Endothelial cell of umbilical vein (primary cell): ENCODE measurements around the gene YTHDF1. TPM values are rescaled to one million over a fixed set of nuclear protein-coding genes. Genes with fewer than 3 reads are reported as not detected.

Experiments
- BruUV-seq: library from RNA; stranded (reverse); fragments of 400-500 nt; replicated peaks from 2 replicates; lab custom pipeline; 2021; lab: Mats Ljungman, UMichigan
- CTCF ChIA-PET: fragments of 300-600, 350-600 bp; sonication (Branson Sonifier 250); formaldehyde crosslinking; loops from one replicate; lab custom pipeline; 2021; ENCODE audit warnings: antibody characterized with exemption, inconsistent platforms; lab: Charles Lee
- POLR2A ChIA-PET: fragments of 300-600, 350-600 bp; sonication (Branson Sonifier 250); formaldehyde crosslinking; loops from one replicate; lab custom pipeline; 2021; ENCODE audit warnings: antibody characterized with exemption, inconsistent platforms; lab: Charles Lee
- DNase-seq: peaks from one replicate; pipeline ENCODE4 v3.0.0-alpha.2; 2011; ENCODE audit warnings: low read depth, low spot score
- FAIRE-seq: peaks from 2 replicates; lab custom pipeline; 2011; peaks lifted over from hg19 to GRCh38; lab: Jason Lieb, UNC
- H2AFZ ChIP-seq: 2 replicates; pipeline ENCODE4 v1.6.0; 2012; ENCODE audit warnings: low read depth, low read length, control low read depth, inconsistent platforms
- H3K27ac ChIP-seq: 2 replicates; pipeline ENCODE4 v1.5.1; 2011; ENCODE audit warnings: low read depth, mild to moderate bottlenecking, control low read depth, low read length, moderate library complexity; ENCODE audit not compliant: insufficient read depth
- H3K27me3 ChIP-seq, 2 experiments: 2 replicates each; pipeline versions ENCODE4 v1.6.0 to v1.6.1; 2011; ENCODE audit warnings: low read length in 2 of 2, mixed read lengths in 1 of 2; ENCODE audit not compliant: control insufficient read depth in 2 of 2, insufficient read depth in 2 of 2
- H3K36me3 ChIP-seq, 2 experiments: 2 replicates in 1 of 2; 3 replicates in 1 of 2; pipeline ENCODE4 v1.5.1; 2011; ENCODE audit warnings: low read length in 2 of 2, mild to moderate bottlenecking in 1 of 2, moderate library complexity in 1 of 2; ENCODE audit not compliant: control insufficient read depth in 2 of 2, insufficient read depth in 2 of 2; ENCODE audit errors: extremely low read depth in 1 of 2
- H3K4me1 ChIP-seq: 3 replicates; pipeline ENCODE4 v1.5.1; 2011; ENCODE audit warnings: mild to moderate bottlenecking, low read length; ENCODE audit not compliant: control insufficient read depth, insufficient read depth; ENCODE audit errors: extremely low read depth
- H3K4me2 ChIP-seq: 2 replicates; pipeline ENCODE4 v1.6.1; 2011; ENCODE audit warnings: low read length, control low read depth, mixed read lengths; ENCODE audit not compliant: insufficient read depth
- H3K4me3 ChIP-seq, 3 experiments: fragments of 200-600 bp in 1 of 3; sonication (generic), shearing (Covaris generic) in 1 of 3; replicated peaks in 1 of 3; 2 replicates each; pipeline ENCODE4 v1.5.1; 2011 to 2016; ENCODE audit warnings: control low read depth in 3 of 3, low read length in 3 of 3, mild to moderate bottlenecking in 2 of 3, inconsistent platforms in 1 of 3, low read depth in 1 of 3, moderate library complexity in 1 of 3; ENCODE audit not compliant: insufficient read depth in 1 of 3
- H3K79me2 ChIP-seq: 2 replicates; pipeline ENCODE4 v1.6.0; 2012; ENCODE audit warnings: low read length, inconsistent platforms; ENCODE audit not compliant: control insufficient read depth, insufficient read depth
- H3K9ac ChIP-seq: replicated peaks from 2 replicates; pipeline ENCODE3; 2011; ENCODE audit warnings: low read length, control low read depth; ENCODE audit not compliant: insufficient read depth; ENCODE audit errors: extremely low read depth
- H3K9me1 ChIP-seq: replicated peaks from 3 replicates; pipeline ENCODE4 v1.6.0; 2011; ENCODE audit warnings: mild to moderate bottlenecking, low read length; ENCODE audit not compliant: control insufficient read depth, insufficient read depth; ENCODE audit errors: extremely low read depth
- H3K9me3 ChIP-seq: replicated peaks from 2 replicates; pipeline ENCODE4 v1.5.1; 2012; ENCODE audit warnings: low read length, inconsistent platforms; ENCODE audit not compliant: control insufficient read depth, insufficient read depth
- H4K20me1 ChIP-seq: replicated peaks from 2 replicates; pipeline ENCODE3; 2011; ENCODE audit warnings: mild to moderate bottlenecking, low read length; ENCODE audit not compliant: control insufficient read depth, insufficient read depth; ENCODE audit errors: extremely low read depth
- CTCF ChIP-seq, 2 donors: IDR thresholded peaks; 1 replicate in 1 of 2; 2 replicates in 1 of 2; pipeline ENCODE4 v1.5.1; 2011; ENCODE audit warnings: low read length in 2 of 2, mild to moderate bottlenecking in 2 of 2, moderate library complexity in 2 of 2, control low read depth in 1 of 2, inconsistent platforms in 1 of 2, low read depth in 1 of 2; ENCODE audit not compliant: insufficient read depth in 1 of 2; ENCODE audit errors: extremely low read depth in 1 of 2
- EZH2 ChIP-seq: IDR thresholded peaks from 2 replicates; pipeline ENCODE4 v1.6.1; 2012; ENCODE audit warnings: borderline replicate concordance, low read depth, mild to moderate bottlenecking, moderate library complexity, low read length, inconsistent platforms; ENCODE audit not compliant: severe bottlenecking
- FOS ChIP-seq: IDR thresholded peaks from 2 replicates; pipeline ENCODE4 v1.6.1; 2011; ENCODE audit warnings: mild to moderate bottlenecking, low read length, moderate library complexity, borderline replicate concordance; ENCODE audit not compliant: insufficient read depth
- GATA2 ChIP-seq: IDR thresholded peaks from 2 replicates; pipeline ENCODE4 v1.7.0; 2011; ENCODE audit warnings: low read depth, mild to moderate bottlenecking, moderate library complexity, mixed read lengths, low read length; ENCODE audit not compliant: insufficient read length, insufficient read depth
- JUN ChIP-seq: IDR thresholded peaks from 2 replicates; pipeline ENCODE4 v1.6.1; 2011; ENCODE audit warnings: borderline replicate concordance, low read depth; ENCODE audit not compliant: insufficient read length, insufficient read depth
- MAX ChIP-seq: IDR thresholded peaks from 2 replicates; pipeline ENCODE4 v1.6.1; 2011; ENCODE audit not compliant: insufficient read depth, insufficient read length
- MYC ChIP-seq: IDR thresholded peaks from one replicate; pipeline ENCODE4 v1.6.1; 2011; ENCODE audit warnings: mild to moderate bottlenecking, low read depth, low read length
- POLR2A ChIP-seq: IDR thresholded peaks from 2 replicates; pipeline ENCODE4 v1.6.1; 2012; ENCODE audit warnings: low read depth, mild to moderate bottlenecking, control low read depth, low read length
- POLR2AphosphoS5 ChIP-seq: IDR thresholded peaks from 2 replicates; pipeline ENCODE4 v1.6.1; 2012; ENCODE audit warnings: low read depth, mild to moderate bottlenecking, control low read depth, low read length, moderate library complexity; ENCODE audit not compliant: insufficient read depth
- dilution Hi-C: fragments of 300-500 bp; cut with MboI; formaldehyde crosslinking; loops from one replicate; pipeline ENCODE4 v1.15.0; 2019; ENCODE audit warnings: low sequenced_read_pairs; ENCODE audit not compliant: extremely low pct_ligation_motif_present
- intact Hi-C: fragments of 100-400 bp; cut with micrococcal nuclease; formaldehyde crosslinking; loops from one replicate; pipeline ENCODE4 v1.10.0; 2022
- polyA plus RNA-seq, 4 experiments: library from polyadenylated mRNA; depleted of rRNA in 3 of 4; stranded (reverse) in 3 of 4; unstranded in 1 of 4; fragments of >200 nt; gene quantifications; 2 replicates each; pipeline versions ENCODE4 v1.2.1 to v1.2.3, GENCODE V29; 2011 to 2012; ENCODE audit warnings: missing spikeins in 1 of 4
- total RNA-seq: library from RNA; stranded (reverse); gene quantifications from 2 replicates; pipeline ENCODE4 v1.2.3, GENCODE V29; 2021

Gene YTHDF1
- total and polyA plus RNA-seq, 2 donors (not counting 3 experiments of a cell fraction or from before 2014, with no cell fraction given): 25.2 to 44.4 TPM

DNA sequence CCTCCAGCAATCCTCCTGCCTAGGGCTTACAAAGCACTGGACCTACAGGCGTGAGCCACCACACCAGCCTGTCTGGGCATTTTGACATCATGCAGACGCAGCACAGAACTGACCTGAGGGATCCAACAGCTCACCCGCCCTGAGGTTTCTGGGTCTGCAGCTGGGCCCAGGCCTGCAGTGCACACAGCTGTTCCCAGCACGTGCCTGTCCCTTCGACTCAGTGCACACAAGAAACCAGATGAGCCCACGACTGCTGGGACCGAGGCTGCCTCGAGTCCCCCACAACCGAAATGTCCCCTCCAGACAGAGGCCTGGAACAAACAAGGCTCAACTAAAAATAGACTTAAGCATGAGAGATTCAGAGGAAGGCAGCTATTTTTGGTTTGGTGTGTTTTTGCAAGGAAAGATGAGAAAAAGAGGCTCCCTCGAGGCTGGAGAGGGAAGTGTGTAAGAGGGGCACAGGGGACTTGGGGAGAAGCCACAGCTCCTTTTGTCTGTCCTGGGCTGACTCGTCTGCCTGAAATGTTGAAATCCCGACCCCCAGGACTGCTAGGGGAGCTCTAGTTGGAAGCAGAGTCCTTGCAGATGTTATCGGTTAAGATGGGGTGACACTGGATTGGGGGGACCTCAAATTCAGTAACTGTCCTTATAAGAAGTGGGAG, 66.3 kb downstream of the YTHDF1 start:
- H4K20me1 ChIP-seq: no peaks in the 10 kb centered on the region
- H3K9ac ChIP-seq: no peak overlapping the region
- H3K9me1 ChIP-seq: no peaks in the 10 kb centered on the region
- FAIRE-seq (no peak), DNase-seq (no peak)
- intact Hi-C loops: no loop called here
- CTCF ChIA-PET: interaction anchor here (0.6 kb wide), 1 partner anchor 47 kb away, joined by 3 read pairs; no protein-coding TSS in a partner anchor
- BruUV-seq: no TSS peak
- TF ChIP-seq GATA2 (no peak), JUN (no peak), MAX (no peak), POLR2AphosphoS5 (no peak), FOS (no peak), EZH2 (no peak), MYC (no peak), CTCF (IDR thresholded peaks at IDR 0.05; ENCODE audit: extremely low read depth in 1 of 2, insufficient read depth in 1 of 2, low read depth in 1 of 2, low read length in 2 of 2) (no peak), POLR2A (no peak)
- H3K79me2 ChIP-seq: no peaks in the 10 kb centered on the region
- no peak overlapping the region for H3K4me3 ChIP-seq
- no peaks in the 10 kb centered on the region for H3K4me1 ChIP-seq
- H2AFZ ChIP-seq: no peak overlapping the region
- dilution Hi-C loops: no loop called here
- no peaks in the 10 kb centered on the region for H3K27me3 ChIP-seq
- H3K27ac ChIP-seq: no peak overlapping the region
- no peaks in the 10 kb centered on the region for H3K36me3 ChIP-seq
- peaks cover 3% of the 10 kb centered on the region for H3K9me3 ChIP-seq
- no peak overlapping the region for H3K4me2 ChIP-seq
- POLR2A ChIA-PET: no interaction called here
